Measurements from ENCODE around the gene ATP8B2.
A peak's percentile ranks its signal among the peaks of the same experiment; 100 is the strongest.
"Not testable (repeated sequence)": the region's sequence is repeated elsewhere in the genome, so short reads cannot be mapped to it uniquely, and the experiment has no call there.

The ATP8B2 gene

GRCh38 chr1:154324669-154325582 lies at the start of gene ATP8B2:
ATP8B2 (plus strand) TSS chr1:154325525; CDS start chr1:154328142, 2,617 bp downstream.
- DNase-seq (ENCODE audit: low read depth), result peak; percentile 77

- DNase-seq (ENCODE audit: low read depth), result no peak
Measured at GRCh38 chr1:154276797-154277196, 48.5 kb upstream of the ATP8B2 start.

GRCh38 chr1:154287591-154287990 lies 37.7 kb upstream of the ATP8B2 start:
- DNase-seq (ENCODE audit: low read depth), result not testable (repeated sequence)

GRCh38 chr1:154288661-154289060 lies 36.7 kb upstream of the ATP8B2 start:
- DNase-seq (ENCODE audit: low read depth), result no peak

GRCh38 chr1:154290921-154291320 lies 34.4 kb upstream of the ATP8B2 start:
- DNase-seq (ENCODE audit: low read depth), result no peak

- DNase-seq (ENCODE audit: low read depth), result no peak
Measured at GRCh38 chr1:154295408-154296235, 29.7 kb upstream of the ATP8B2 start.

- DNase-seq (ENCODE audit: low read depth), result no peak
Measured at GRCh38 chr1:154301582-154301981, 23.7 kb upstream of the ATP8B2 start.

- peak; percentile 30 for DNase-seq (ENCODE audit: low read depth)
Measured at GRCh38 chr1:154304664-154305337, 20.5 kb upstream of the ATP8B2 start.

- DNase-seq (ENCODE audit: low read depth), result no peak
Measured at GRCh38 chr1:154306151-154306550, 19.2 kb upstream of the ATP8B2 start.

- not testable (repeated sequence) for DNase-seq (ENCODE audit: low read depth)
Measured at GRCh38 chr1:154307670-154308270, 17.6 kb upstream of the ATP8B2 start.

- not testable (repeated sequence) for DNase-seq (ENCODE audit: low read depth)
Measured at GRCh38 chr1:154309136-154309535, 16.2 kb upstream of the ATP8B2 start.

- not testable (repeated sequence) for DNase-seq (ENCODE audit: low read depth)
Measured at GRCh38 chr1:154312229-154313065, 12.9 kb upstream of the ATP8B2 start.

- no peak for DNase-seq (ENCODE audit: low read depth)
Measured at GRCh38 chr1:154313066-154313356, 12.3 kb upstream of the ATP8B2 start.

GRCh38 chr1:154314226-154314625 lies 11.1 kb upstream of the ATP8B2 start:
- not testable (repeated sequence) for DNase-seq (ENCODE audit: low read depth)

- DNase-seq (ENCODE audit: low read depth), result no peak
Measured at GRCh38 chr1:154316704-154317103, 8.6 kb upstream of the ATP8B2 start.

- no peak for DNase-seq (ENCODE audit: low read depth)
Measured at GRCh38 chr1:154318386-154318785, 6.9 kb upstream of the ATP8B2 start.

- no peak for DNase-seq (ENCODE audit: low read depth)
Measured at GRCh38 chr1:154320882-154321608, 4.3 kb upstream of the ATP8B2 start, which contains the start of gene AQP10. AQP10 (plus strand) TSS chr1:154321093; CDS start chr1:154321156, 63 bp downstream.

- not testable (repeated sequence) for DNase-seq (ENCODE audit: low read depth)
Measured at GRCh38 chr1:154321609-154321934, 3.8 kb upstream of the ATP8B2 start.

- DNase-seq (ENCODE audit: low read depth), result no peak
Measured at GRCh38 chr1:154323493-154323892, 1.8 kb upstream of the ATP8B2 start.

- no peak for DNase-seq (ENCODE audit: low read depth)
Measured at GRCh38 chr1:154324241-154324640, 1.1 kb upstream of the ATP8B2 start.

Measured in activated T-cell treated with anti-CD3 and anti-CD28 coated beads for 24 hours (primary cell).